ENCODE measurements around the gene AQP2. TPM values are rescaled to one million over a fixed set of nuclear protein-coding genes. Genes with fewer than 3 reads are reported as not detected.

Gene AQP2
- total RNA-seq, 1 experiment from 2014 or later, result not detected

- in situ Hi-C loops (cut with HindIII; ENCODE audit: low pct_unique_long_range_greater_than_20kb, low sequenced_read_pairs), result no loop called here
- DNase-seq (ENCODE audit: low read depth, low spot score), result peak; percentile 13
Measured at GRCh38 chr12:49916129-49916919, 34.2 kb upstream of the AQP2 start.

DNA sequence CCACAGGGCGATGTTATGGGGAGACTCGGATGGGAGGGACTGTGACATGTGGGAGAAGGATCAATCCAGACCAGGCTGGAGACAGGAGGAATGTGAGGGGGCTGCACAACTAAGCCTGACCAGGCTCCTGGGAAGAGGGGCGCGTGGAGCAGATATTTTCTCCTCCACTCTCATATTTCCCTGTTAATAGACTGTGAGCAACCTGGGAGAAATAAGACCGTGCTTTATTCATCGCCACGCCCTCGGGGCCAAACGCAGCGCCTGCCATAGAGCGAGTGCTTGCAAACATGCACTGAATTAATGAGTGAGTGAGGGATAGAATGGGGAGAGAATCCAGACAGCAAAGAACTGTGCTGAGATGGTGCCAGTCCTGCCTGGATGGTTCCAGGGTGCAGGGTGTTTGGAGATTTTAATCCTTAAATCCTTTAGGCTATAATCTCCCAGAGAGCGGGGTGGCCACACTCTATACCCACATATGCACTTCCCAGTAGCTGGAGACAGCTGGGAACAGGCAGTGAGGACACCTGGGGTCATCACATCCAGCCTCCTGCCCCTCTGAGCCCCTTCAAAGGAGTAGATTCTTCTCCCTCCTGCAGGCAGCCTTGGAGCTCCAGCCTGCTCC, 33.3 kb upstream of the AQP2 start:
- no peak for DNase-seq (ENCODE audit: low read depth, low spot score)
- in situ Hi-C loops (cut with HindIII; ENCODE audit: low pct_unique_long_range_greater_than_20kb, low sequenced_read_pairs), result no loop called here

- in situ Hi-C loops (cut with HindIII; ENCODE audit: low pct_unique_long_range_greater_than_20kb, low sequenced_read_pairs), result no loop called here
- DNase-seq (ENCODE audit: low read depth, low spot score), result no peak
Measured at GRCh38 chr12:49917788-49918173, 32.8 kb upstream of the AQP2 start.

DNA sequence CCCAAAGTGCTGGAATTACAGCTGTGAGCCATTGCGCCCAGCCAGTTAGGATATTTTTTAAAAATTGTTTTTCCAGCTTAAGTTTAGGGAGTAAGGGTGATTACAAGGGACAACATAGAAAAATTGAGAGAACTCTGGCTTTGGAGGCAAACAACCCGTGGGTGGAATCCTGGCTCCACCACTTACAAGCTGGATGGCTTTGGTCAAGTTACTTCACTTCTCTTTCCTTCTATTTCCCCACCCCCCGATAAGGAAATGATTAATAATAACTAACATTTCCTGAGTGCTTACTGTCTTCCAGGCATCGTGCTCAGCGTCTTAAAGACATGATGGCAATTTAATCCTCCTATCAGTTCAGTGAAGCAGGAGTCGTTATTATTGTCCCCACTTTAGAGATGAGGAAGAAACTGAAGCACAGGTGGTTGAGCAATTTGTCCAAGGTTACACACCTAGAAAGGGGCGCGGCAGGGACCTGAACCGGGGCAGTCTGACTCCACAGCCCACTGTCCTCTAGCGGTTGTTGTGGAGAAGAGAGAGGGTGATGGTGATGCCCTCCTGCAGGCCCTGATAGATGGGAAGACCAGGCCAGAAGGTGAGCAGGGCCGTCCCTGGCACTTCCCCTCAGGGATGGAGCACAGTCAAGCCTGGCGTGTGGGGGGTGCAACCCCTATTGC, 30.2 kb upstream of the AQP2 start:
- DNase-seq (ENCODE audit: low read depth, low spot score), result no peak
- in situ Hi-C loops (cut with HindIII; ENCODE audit: low pct_unique_long_range_greater_than_20kb, low sequenced_read_pairs), result no loop called here

GRCh38 chr12:49920915-49921286, 29.6 kb upstream of the AQP2 start:
- in situ Hi-C loops (cut with HindIII; ENCODE audit: low pct_unique_long_range_greater_than_20kb, low sequenced_read_pairs), result no loop called here
- DNase-seq (ENCODE audit: low read depth, low spot score), result no peak

DNA sequence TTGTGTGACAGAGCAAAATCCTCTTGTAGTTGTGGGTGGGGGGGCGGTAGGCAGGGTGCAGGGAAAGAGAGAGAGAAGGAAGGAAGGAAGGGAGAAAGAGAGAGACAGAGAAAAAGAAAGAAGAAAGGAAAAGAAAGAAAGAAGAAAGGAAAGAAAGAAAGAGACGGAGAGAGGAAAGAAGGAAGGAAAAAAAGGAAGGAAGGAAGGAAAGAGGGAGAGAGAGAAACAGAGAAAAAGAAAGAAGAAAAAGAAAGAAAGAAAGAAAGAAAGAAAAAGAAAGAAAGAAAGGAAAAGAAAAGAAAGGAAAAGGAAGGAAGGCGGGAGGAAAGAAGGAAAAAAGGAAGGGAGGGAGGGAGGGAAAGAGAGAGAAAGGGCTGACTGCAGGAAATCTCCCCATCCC, 29.2 kb upstream of the AQP2 start:
- in situ Hi-C loops (cut with HindIII; ENCODE audit: low pct_unique_long_range_greater_than_20kb, low sequenced_read_pairs), result no loop called here

DNA sequence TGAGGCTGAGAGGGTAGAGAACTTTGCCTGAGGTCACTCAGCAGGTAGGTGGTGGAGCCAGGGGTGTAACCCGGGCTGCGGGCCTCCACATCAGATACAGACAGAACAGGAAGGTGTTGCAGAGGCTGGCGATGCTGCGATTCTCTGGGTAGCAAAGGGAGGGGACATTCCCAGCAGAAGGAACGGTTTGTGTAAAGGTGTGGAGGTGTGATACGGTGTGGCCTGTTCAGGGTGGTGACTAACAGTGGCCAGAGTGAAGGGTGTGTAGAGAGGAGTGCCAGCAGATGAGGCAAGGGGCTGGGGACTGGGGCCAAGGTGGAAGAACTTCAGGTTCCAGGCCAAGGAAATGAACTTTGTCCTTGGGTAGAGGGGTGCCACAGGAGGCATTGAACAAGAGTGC, 28.6 kb upstream of the AQP2 start:
- in situ Hi-C loops (cut with HindIII; ENCODE audit: low pct_unique_long_range_greater_than_20kb, low sequenced_read_pairs), result no loop called here
- DNase-seq (ENCODE audit: low read depth, low spot score), result no peak

More for the DNA sequence above, 29.2 kb upstream of the AQP2 start:
- no peak for DNase-seq (ENCODE audit: low read depth, low spot score)

GRCh38 chr12:49922349-49923034, 28.0 kb upstream of the AQP2 start:
- DNase-seq (ENCODE audit: low read depth, low spot score), result no peak
- in situ Hi-C loops (cut with HindIII; ENCODE audit: low pct_unique_long_range_greater_than_20kb, low sequenced_read_pairs), result no loop called here

DNA sequence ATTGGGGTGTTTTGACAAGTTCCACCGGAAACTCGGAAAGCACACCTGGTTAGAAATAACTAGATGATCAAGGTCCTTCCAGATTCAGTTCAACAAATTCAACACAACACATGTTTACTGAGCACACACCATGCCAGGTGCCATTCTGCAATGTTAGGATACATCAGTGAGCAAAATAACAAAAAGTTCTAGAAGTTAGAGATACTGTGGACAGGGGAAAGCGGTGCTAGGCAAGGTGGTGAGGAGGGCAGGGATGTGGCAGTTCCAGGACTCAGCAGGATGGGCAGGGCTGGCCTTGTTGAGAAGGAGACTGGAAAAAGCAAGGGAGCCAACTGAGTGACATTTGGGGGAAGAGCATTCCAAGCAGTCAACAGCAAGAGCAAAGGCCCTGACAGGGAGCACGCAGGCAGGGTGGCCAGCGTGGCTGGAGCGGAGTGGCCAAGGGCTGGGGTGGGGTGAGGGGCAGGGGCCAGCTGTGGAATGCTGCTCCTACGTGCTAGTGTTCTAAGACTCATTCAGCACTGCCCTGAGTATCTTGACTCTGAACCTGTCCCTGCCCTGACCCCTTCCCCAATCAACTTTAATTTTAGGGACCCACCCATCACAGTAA, 27.4 kb upstream of the AQP2 start:
- no peak for DNase-seq (ENCODE audit: low read depth, low spot score)
- in situ Hi-C loops (cut with HindIII; ENCODE audit: low pct_unique_long_range_greater_than_20kb, low sequenced_read_pairs), result no loop called here

DNA sequence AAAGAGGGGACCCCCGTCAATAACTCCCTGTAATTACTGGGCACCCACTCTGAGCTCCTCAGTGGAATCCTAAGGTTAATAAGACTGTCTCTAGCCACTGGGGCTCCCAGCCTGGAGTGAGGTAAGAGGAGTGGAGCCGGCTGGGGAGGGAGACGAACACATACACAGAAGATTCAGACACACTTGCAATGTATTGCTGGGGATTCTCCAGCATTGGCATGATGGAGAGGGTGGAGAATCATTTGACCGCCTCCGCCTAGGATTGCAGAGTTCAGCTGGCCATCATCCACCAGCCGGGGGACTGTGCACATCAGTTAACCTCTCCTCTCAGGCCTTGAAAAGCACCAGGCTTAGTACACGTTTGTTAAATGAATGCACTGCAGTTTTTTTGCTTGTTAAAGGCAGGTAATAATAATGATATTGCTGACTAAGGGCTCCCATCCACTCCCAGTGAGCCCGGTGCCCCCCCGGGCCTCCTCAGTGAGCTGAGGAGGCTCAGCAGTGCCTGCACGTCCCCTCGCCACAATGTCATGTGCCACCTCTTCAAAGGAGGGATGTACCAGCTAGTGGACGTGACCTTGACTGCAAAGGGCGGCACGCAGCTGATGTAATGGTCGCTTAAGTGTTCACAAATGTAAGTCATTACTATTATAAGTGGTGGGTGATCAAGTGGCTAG, 26.5 kb upstream of the AQP2 start:
- no peak for DNase-seq (ENCODE audit: low read depth, low spot score)
- in situ Hi-C loops (cut with HindIII; ENCODE audit: low pct_unique_long_range_greater_than_20kb, low sequenced_read_pairs), result no loop called here

DNA sequence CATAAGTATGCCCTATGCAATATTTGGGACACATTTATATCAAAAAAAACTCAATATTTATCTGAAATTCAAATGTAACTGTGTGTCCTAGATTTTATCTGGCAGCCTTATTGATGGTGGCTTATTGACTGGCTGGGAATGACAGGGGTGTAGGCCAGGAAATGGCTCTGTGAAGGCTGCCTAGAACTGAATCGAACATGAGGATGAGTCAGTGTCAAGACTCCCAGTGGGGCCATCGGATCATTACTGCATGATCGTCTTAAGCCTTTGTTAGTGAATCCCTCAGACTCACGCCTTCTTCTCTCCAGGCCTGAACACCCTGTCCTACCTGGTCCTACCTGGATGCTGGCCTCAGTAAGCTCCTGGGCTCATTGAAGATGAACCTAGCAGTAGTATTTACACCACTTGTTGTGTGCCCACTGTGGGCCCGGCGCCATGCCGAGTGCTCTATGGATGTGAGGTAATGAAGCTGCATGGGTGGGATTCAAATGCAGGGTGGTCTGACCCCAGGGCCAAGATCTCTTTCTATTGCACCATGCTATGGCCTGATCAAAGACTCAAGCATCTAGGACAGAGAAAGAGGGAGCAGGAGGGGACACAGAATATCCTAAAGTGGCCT, 25.8 kb upstream of the AQP2 start:
- no peak for DNase-seq (ENCODE audit: low read depth, low spot score)
- in situ Hi-C loops (cut with HindIII; ENCODE audit: low pct_unique_long_range_greater_than_20kb, low sequenced_read_pairs), result no loop called here

DNA sequence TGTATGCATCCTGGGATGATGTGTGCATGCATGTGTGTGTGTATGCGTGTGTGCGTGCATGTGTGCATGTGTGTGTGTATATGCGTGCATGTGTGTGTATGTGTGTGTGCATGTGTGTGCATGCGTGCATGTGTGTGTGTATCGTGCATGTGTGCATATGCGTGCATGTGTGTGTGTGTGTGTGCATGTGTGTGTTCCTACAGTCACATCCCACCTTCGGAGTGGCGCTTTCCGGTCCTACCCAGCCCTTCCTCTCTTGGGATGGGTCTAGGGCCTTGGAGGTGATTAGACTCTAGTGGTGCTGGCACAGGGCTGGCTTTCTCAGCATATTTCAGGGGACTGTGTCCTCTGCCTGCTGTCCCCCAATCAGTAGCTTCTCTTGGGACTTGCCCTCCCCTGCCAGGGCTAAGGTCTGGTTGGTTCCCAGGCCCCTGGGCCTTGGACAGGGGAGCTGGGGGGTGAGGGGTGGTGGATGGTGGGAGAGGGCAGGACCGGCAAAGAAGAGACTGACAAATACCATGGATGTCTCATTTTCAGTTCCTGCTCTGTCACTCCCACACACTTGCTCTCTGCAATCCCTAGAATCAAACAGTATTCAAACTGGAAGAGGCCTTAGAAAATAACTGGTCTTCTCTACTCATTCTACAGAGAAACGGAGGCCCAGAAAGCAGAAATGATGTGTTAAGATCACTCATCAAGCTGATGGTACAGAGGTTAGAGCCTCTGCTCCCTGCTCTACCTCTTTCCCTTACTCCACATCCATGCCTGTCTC, 24.9 kb upstream of the AQP2 start:
- in situ Hi-C loops (cut with HindIII; ENCODE audit: low pct_unique_long_range_greater_than_20kb, low sequenced_read_pairs), result no loop called here
- no peak for DNase-seq (ENCODE audit: low read depth, low spot score)

GRCh38 chr12:49928471-49928870, 22.1 kb upstream of the AQP2 start:
- in situ Hi-C loops (cut with HindIII; ENCODE audit: low pct_unique_long_range_greater_than_20kb, low sequenced_read_pairs), result no loop called here
- DNase-seq (ENCODE audit: low read depth, low spot score), result no peak

DNA sequence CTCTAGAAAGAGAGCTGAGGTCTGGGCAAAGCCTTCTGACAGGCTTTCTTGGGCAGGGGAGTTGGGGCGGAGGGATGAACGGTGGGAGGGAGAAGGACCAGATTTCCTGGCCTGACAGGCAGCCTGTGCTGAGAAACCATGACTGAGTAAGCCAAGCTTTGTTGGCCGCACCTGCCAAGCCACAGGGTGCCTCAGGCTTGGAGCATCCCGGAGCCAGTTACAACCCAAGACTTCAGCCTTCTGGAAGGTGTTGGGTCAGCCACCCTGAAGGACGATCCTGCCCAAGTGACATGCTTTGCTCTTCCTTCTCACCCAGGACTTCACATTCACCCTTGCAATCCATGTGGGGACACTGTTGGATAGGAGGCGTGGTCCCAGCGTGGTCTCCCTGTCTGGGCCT, 21.0 kb upstream of the AQP2 start:
- in situ Hi-C loops (cut with HindIII; ENCODE audit: low pct_unique_long_range_greater_than_20kb, low sequenced_read_pairs), result no loop called here
- DNase-seq (ENCODE audit: low read depth, low spot score), result no peak

- in situ Hi-C loops (cut with HindIII; ENCODE audit: low pct_unique_long_range_greater_than_20kb, low sequenced_read_pairs), result loop anchor here (10.0 kb wide), 1 partner anchor 134 kb away; no protein-coding TSS in a partner anchor
- DNase-seq (ENCODE audit: low read depth, low spot score), result no peak
Measured at GRCh38 chr12:49930515-49931288, 19.8 kb upstream of the AQP2 start.

DNA sequence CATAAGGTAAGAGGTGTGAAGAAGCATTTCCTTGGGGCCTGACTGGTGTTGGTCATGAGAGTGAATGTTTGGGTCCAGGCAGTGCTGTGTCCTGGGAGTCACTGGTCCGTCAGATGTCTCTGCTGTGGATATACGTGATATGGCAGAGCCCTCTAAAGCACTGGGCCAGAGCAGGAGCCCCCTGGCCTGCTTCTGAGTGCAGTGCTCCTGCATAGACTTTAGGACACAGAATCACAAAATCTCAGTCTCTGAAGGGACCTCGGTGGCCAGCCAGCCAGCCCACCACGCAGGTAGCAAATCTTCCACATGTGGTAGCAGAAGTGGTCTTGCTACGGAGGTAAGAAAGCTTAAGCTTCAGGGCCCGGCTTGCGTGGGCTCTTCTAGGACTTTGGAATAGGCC, 18.5 kb upstream of the AQP2 start:
- in situ Hi-C loops (cut with HindIII; ENCODE audit: low pct_unique_long_range_greater_than_20kb, low sequenced_read_pairs), result loop anchor here (10.0 kb wide), 1 partner anchor 133 kb away; no protein-coding TSS in a partner anchor
- no peak for DNase-seq (ENCODE audit: low read depth, low spot score)

Measured in SK-MEL-5 (cell line).